ENCODE results near the gene HTRA3.
"Not testable (repeated sequence)": the region's sequence is repeated elsewhere in the genome, so short reads cannot be mapped to it uniquely, and the experiment has no call there.

Gene HTRA3

GRCh38 chr4:8345053-8345945 lies 75.7 kb downstream of the HTRA3 start:
- in situ Hi-C loops (cut with MboI; ENCODE audit: low sequenced_read_pairs, unreplicated experiment), result no loop called here
- no peak for DNase-seq (ENCODE audit: low spot score)
- TF ChIP-seq CTCF (IDR thresholded peaks at IDR 0.05; ENCODE audit: borderline replicate concordance, control extremely low read depth, extremely low read depth, insufficient read depth, missing control alignments), result no peak

- no peak for TF ChIP-seq CTCF (IDR thresholded peaks at IDR 0.05; ENCODE audit: borderline replicate concordance, control extremely low read depth, extremely low read depth, insufficient read depth, missing control alignments)
- in situ Hi-C loops (cut with MboI; ENCODE audit: low sequenced_read_pairs, unreplicated experiment), result no loop called here
- DNase-seq (ENCODE audit: low spot score), result no peak
Observed at GRCh38 chr4:8345946-8346814, 76.6 kb downstream of the HTRA3 start.

- in situ Hi-C loops (cut with MboI; ENCODE audit: low sequenced_read_pairs, unreplicated experiment), result no loop called here
- DNase-seq (ENCODE audit: low spot score), result no peak
- TF ChIP-seq CTCF (IDR thresholded peaks at IDR 0.05; ENCODE audit: borderline replicate concordance, control extremely low read depth, extremely low read depth, insufficient read depth, missing control alignments), result no peak
Observed at GRCh38 chr4:8346838-8347605, 77.5 kb downstream of the HTRA3 start.

GRCh38 chr4:8347660-8348059 lies 78.1 kb downstream of the HTRA3 start:
- in situ Hi-C loops (cut with MboI; ENCODE audit: low sequenced_read_pairs, unreplicated experiment), result no loop called here
- no peak for TF ChIP-seq CTCF (IDR thresholded peaks at IDR 0.05; ENCODE audit: borderline replicate concordance, control extremely low read depth, extremely low read depth, insufficient read depth, missing control alignments)
- DNase-seq (ENCODE audit: low spot score), result no peak

GRCh38 chr4:8348071-8348470 lies 78.5 kb downstream of the HTRA3 start:
- in situ Hi-C loops (cut with MboI; ENCODE audit: low sequenced_read_pairs, unreplicated experiment), result no loop called here
- TF ChIP-seq CTCF (IDR thresholded peaks at IDR 0.05; ENCODE audit: borderline replicate concordance, control extremely low read depth, extremely low read depth, insufficient read depth, missing control alignments), result no peak
- DNase-seq (ENCODE audit: low spot score), result no peak

- DNase-seq (ENCODE audit: low spot score); in situ Hi-C loops (cut with MboI; ENCODE audit: low sequenced_read_pairs, unreplicated experiment): not testable (repeated sequence)
Observed at GRCh38 chr4:8349236-8349635, 79.7 kb downstream of the HTRA3 start.

All from GM13976 (cell line).